ENCODE data around the gene ARL15.

GRCh38 chr5:54081415-54081814 lies 229.0 kb downstream of the ARL15 start:
- no peak for TF ChIP-seq CTCF (IDR thresholded peaks at IDR 0.05; ENCODE audit: low read depth, low read length)
- no peak for TF ChIP-seq EZH2phosphoT487 (IDR thresholded peaks at IDR 0.05; ENCODE audit: low read depth)

Data from OCI-LY3 (cell line).